ENCODE results near the gene PTX4.

PTX4 gene

GRCh38 chr16:1459967-1460366 lies 28.8 kb downstream of the PTX4 start:
- DNase-seq (ENCODE audit: low spot score) = no peak

- no peak for DNase-seq (ENCODE audit: low spot score)
Observed at GRCh38 chr16:1458977-1459341, 29.8 kb downstream of the PTX4 start.

GRCh38 chr16:1458336-1458976 lies 30.3 kb downstream of the PTX4 start:
- DNase-seq (ENCODE audit: low spot score) = no peak

- DNase-seq (ENCODE audit: low spot score) = no peak
Observed at GRCh38 chr16:1457489-1458245, 31.1 kb downstream of the PTX4 start.

- no peak for DNase-seq (ENCODE audit: low spot score)
Observed at GRCh38 chr16:1456951-1457350, 31.8 kb downstream of the PTX4 start.

- DNase-seq (ENCODE audit: low spot score) = no peak
Observed at GRCh38 chr16:1455190-1456171, 33.3 kb downstream of the PTX4 start.

GRCh38 chr16:1454561-1454960 lies 34.2 kb downstream of the PTX4 start:
- no peak for DNase-seq (ENCODE audit: low spot score)

- no peak for DNase-seq (ENCODE audit: low spot score)
Observed at GRCh38 chr16:1453316-1453715, 35.4 kb downstream of the PTX4 start.

- no peak for DNase-seq (ENCODE audit: low spot score)
Observed at GRCh38 chr16:1452530-1452929, 36.2 kb downstream of the PTX4 start.

GRCh38 chr16:1451702-1452392 lies 36.9 kb downstream of the PTX4 start:
- DNase-seq (ENCODE audit: low spot score) = no peak

GRCh38 chr16:1450841-1451240 lies 37.9 kb downstream of the PTX4 start:
- no peak for DNase-seq (ENCODE audit: low spot score)

- no peak for DNase-seq (ENCODE audit: low spot score)
Observed at GRCh38 chr16:1450218-1450617, 38.5 kb downstream of the PTX4 start.

- no peak for DNase-seq (ENCODE audit: low spot score)
Observed at GRCh38 chr16:1449201-1449788, 39.4 kb downstream of the PTX4 start.

- no peak for DNase-seq (ENCODE audit: low spot score)
Observed at GRCh38 chr16:1448536-1449116, 40.1 kb downstream of the PTX4 start.

GRCh38 chr16:1447965-1448364 lies 40.8 kb downstream of the PTX4 start:
- DNase-seq (ENCODE audit: low spot score) = no peak

- DNase-seq (ENCODE audit: low spot score) = no peak
Observed at GRCh38 chr16:1446296-1447080, 42.3 kb downstream of the PTX4 start.

GRCh38 chr16:1445518-1446203 lies 43.1 kb downstream of the PTX4 start:
- no peak for DNase-seq (ENCODE audit: low spot score)

- DNase-seq (ENCODE audit: low spot score) = no peak
Observed at GRCh38 chr16:1444730-1445517, 43.8 kb downstream of the PTX4 start.

All from CD4-positive, alpha-beta T cell treated with Interleukin-6 at 100 ng/mL for 8 hours (primary cell).